Suprapubic skin (tissue), 4 donors: Measurements from ENCODE around the gene HOXB6. TPM values are rescaled to one million over a fixed set of nuclear protein-coding genes. Genes with fewer than 3 reads are reported as not detected.

Experiments used
- DNase-seq, 2 donors: peaks; one replicate each; pipeline ENCODE4 v3.0.0-alpha.2; 2019; ENCODE audit warnings: low spot score in 2 of 2
- H3K27ac ChIP-seq: fragments of 200-600 bp; sonication (generic); one replicate; pipeline ENCODE4 v1.5.1; 2019
- H3K27me3 ChIP-seq: fragments of 200-600 bp; sonication (generic); one replicate; pipeline ENCODE4 v1.5.1; 2019
- H3K36me3 ChIP-seq: fragments of 200-600 bp; sonication (generic); one replicate; pipeline ENCODE4 v1.5.1; 2019
- H3K4me1 ChIP-seq: fragments of 200-600 bp; sonication (generic); one replicate; pipeline ENCODE4 v1.5.1; 2019
- H3K4me3 ChIP-seq: fragments of 200-600 bp; sonication (generic); one replicate; pipeline ENCODE4 v1.5.1; 2019; ENCODE audit warnings: mild to moderate bottlenecking
- H3K9me3 ChIP-seq: fragments of 200-600 bp; sonication (generic); one replicate; pipeline ENCODE4 v1.5.1; 2019
- EP300 ChIP-seq: sonication (generic); formaldehyde crosslinking; IDR thresholded peaks from one replicate; pipeline ENCODE4 v1.6.1; 2017; ENCODE audit warnings: antibody characterized with exemption
- POLR2A ChIP-seq, 2 donors: fragments of 450-650 bp; IDR thresholded peaks; one replicate each; pipeline ENCODE4 v1.6.1; 2017; ENCODE audit warnings: antibody characterized with exemption in 2 of 2, mild to moderate bottlenecking in 2 of 2, moderate library complexity in 2 of 2
- POLR2AphosphoS5 ChIP-seq, 3 donors: sonication (generic); formaldehyde crosslinking; IDR thresholded peaks; one replicate each; pipeline ENCODE4 v1.6.1; 2017; ENCODE audit warnings: antibody characterized with exemption in 3 of 3
- WGBS: methylation state at CpG from one replicate; pipeline ENCODE4 v1.1.5; 2018; 5-methylcytosine and 5-hydroxymethylcytosine counted together
- total RNA-seq, 4 donors: library from RNA; depleted of rRNA; stranded (reverse); fragments of >200 nt; gene quantifications; one replicate each; pipeline ENCODE4 v1.1.0, GENCODE V29; 2016
- TF ChIP-seq, protein P1 (sequence below), 2 donors: fragments of 200-600 bp in 1 of 2; fragments of 450-650 bp in 1 of 2; sonication (generic) in 1 of 2; IDR thresholded peaks; one replicate each; pipeline ENCODE4 v1.5.1; 2016 to 2019; ENCODE audit warnings: antibody characterized with exemption in 2 of 2, mild to moderate bottlenecking in 1 of 2, moderate library complexity in 1 of 2

Gene HOXB6
- total RNA-seq, 4 donors from 2014 or later, result 0.39 to 4.5 (median 1.3) TPM; not detected in 1

DNA sequence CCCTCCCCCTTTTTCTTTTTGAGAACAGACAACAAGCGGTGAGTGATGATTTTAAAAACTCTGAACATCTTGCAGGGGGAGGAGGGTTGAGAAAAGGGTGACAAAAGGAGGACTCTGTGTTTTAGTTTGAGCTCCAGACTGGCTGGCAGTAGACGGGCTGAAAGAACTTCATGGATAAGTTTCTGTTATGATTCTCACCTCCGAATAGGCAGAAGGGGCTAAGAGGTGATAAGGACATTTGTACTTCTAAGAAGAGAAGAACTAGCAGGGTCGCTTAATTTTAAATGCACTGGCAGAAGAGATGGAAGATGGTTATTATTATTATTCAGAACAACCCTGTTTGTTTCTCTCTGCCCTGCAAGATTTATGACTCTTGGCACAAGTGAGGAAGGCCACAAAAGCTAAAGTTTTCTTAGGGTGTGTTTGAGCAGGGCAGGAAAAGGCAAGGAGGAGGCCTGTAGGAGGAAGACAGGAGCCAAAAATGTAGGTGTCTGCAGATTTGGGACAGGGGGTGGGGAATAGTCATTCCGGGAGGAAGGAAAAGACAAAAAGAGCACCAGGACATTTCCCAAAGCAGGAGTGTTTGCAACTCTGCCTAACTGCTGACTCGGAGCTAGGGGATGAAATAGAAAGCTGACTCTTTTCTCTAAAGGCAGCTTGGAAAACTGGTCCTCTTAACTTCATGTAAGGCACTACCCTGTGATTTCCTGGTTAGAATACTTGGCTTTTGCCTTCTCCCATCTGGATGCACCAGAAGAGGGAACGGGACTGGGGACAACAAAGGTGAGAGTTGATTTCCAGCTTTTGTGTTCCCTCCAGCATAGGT is 48.0 kb downstream of the HOXB6 start:
- H3K27me3 ChIP-seq, result no peaks in the 10 kb centered on the region
- WGBS, result 21% methylated on average over 7 of the region's 7 CpGs
- no peaks in the 10 kb centered on the region for H3K9me3 ChIP-seq
- peak overlapping the region; percentile 85 for H3K27ac ChIP-seq
- peak overlapping the region; percentile 54 for H3K4me3 ChIP-seq
- TF ChIP-seq, protein P1, sequence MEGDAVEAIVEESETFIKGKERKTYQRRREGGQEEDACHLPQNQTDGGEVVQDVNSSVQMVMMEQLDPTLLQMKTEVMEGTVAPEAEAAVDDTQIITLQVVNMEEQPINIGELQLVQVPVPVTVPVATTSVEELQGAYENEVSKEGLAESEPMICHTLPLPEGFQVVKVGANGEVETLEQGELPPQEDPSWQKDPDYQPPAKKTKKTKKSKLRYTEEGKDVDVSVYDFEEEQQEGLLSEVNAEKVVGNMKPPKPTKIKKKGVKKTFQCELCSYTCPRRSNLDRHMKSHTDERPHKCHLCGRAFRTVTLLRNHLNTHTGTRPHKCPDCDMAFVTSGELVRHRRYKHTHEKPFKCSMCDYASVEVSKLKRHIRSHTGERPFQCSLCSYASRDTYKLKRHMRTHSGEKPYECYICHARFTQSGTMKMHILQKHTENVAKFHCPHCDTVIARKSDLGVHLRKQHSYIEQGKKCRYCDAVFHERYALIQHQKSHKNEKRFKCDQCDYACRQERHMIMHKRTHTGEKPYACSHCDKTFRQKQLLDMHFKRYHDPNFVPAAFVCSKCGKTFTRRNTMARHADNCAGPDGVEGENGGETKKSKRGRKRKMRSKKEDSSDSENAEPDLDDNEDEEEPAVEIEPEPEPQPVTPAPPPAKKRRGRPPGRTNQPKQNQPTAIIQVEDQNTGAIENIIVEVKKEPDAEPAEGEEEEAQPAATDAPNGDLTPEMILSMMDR (IDR thresholded peaks at IDR 0.05), result no peak
- no peak for TF ChIP-seq POLR2A (IDR thresholded peaks at IDR 0.05)
- TF ChIP-seq EP300, result no peak
- TF ChIP-seq POLR2AphosphoS5 (IDR thresholded peaks at IDR 0.05), result no peak
- peaks cover 84% of the 10 kb centered on the region for H3K4me1 ChIP-seq
- peaks cover 5% of the 10 kb centered on the region for H3K36me3 ChIP-seq
- no peak for DNase-seq

GRCh38 chr17:48556229-48556575 is 48.6 kb downstream of the HOXB6 start:
- 62% methylated on average over 5 of the region's 5 CpGs for WGBS
- H3K36me3 ChIP-seq, result peaks cover 9% of the 10 kb centered on the region
- no peak for DNase-seq
- peak overlapping the region; percentile 85 for H3K27ac ChIP-seq
- H3K9me3 ChIP-seq, result no peaks in the 10 kb centered on the region
- H3K4me3 ChIP-seq, result peak overlapping the region; percentile 54
- H3K4me1 ChIP-seq, result peaks cover 79% of the 10 kb centered on the region
- H3K27me3 ChIP-seq, result no peaks in the 10 kb centered on the region
- TF ChIP-seq, protein P1 (IDR thresholded peaks at IDR 0.05), result no peak
- no peak for TF ChIP-seq POLR2A (IDR thresholded peaks at IDR 0.05)
- no peak for TF ChIP-seq EP300
- no peak for TF ChIP-seq POLR2AphosphoS5 (IDR thresholded peaks at IDR 0.05)

DNA sequence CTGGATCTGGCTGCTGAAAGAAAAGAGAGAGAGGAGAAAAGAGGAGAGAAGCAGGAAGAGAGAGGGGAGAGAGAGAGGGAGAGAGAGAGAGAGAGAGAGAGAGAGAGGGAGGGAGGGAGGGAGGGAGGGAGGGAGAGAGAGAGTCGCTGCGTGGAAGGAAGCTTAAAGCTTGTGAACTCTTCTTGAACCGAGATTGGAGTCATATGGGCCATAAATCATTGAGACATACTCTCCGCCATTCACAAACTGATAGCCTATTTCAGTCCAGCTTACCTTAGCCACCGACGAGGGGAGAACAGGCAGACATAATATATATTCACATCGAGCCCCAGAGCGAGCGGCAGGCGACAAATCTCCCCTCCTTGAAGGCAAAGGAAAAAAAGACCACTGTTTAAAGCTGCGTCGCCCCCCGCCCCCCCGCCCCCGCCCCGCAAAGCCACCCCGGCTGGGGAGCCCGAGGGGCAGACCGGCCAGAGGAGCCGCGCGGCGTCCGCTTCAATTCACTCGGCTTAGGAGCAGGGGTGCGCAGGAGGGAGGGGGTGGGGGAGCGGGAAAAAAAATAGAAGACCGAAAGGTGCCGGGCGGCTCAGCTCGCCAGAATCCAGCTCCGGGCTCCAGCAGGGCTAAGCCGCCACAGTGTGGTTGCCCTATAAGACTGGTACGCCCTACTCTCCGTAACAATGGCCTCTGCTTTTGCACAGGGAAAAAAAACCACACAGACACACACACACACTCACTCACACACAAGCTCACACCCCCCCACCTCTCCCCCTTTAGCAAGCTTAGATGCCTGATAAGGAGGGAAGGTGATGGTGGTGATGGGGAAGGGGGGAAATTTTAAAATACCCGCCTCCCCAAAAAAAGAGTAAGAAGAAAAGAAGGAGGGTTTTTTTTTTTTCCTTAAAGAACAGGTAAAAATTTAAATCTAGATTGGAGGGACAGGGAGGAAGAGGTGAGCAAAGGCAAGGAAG is 49.2 kb downstream of the HOXB6 start:
- peaks cover 11% of the 10 kb centered on the region for H3K36me3 ChIP-seq
- no peaks in the 10 kb centered on the region for H3K27me3 ChIP-seq
- H3K27ac ChIP-seq, result peak overlapping the region; percentile 85
- H3K4me1 ChIP-seq, result peaks cover 75% of the 10 kb centered on the region
- H3K9me3 ChIP-seq, result no peaks in the 10 kb centered on the region
- peak overlapping the region; percentile 54 for H3K4me3 ChIP-seq
- TF ChIP-seq EP300 (no peak), POLR2A (IDR thresholded peaks at IDR 0.05) (no peak), POLR2AphosphoS5 (IDR thresholded peaks at IDR 0.05) (no peak)
- TF ChIP-seq, protein P1 (IDR thresholded peaks at IDR 0.05), result no peak
- no peak for DNase-seq
- 29% methylated on average over 25 of the region's 36 CpGs for WGBS

DNA sequence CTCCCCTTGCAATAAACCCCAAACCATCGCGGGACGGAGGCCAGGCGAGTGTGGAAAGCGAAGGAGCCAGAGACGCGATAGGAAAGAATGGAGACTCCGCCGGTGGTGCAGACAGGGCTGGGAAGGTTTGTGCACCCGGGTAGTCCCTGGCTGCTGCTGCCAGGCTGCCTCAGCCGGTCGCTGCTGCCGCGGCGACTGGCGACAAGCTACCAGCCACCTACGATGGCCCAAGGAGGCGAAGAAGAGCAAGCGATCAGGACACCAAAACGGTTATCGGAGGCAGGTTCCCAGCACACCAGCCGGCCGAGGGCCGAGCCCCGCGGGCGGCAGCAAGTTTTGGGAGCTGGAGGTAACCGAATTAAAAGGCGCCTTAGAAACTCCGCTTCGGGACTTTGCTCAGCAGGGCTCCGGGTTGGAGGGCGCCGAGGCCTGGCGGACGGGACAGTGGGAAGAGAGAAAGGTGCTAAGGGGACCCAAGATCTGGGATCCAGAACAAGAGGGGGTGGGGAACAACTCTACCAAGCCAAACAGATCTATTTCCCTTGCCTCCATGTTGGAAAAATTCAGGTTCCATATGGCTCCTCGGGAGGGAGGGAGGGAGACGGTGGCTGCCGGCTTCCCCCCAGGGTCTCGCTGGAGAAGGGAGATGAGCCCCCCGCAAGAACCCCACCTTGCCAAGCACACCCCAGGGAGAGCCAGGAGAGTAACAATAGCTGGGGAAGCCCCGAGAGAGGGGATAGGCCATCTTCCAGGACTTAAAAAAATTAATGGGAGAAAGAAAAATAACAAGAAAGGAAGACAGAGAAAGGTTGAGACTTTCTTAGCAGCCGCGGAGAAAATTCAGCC is 50.2 kb downstream of the HOXB6 start:
- peaks cover 16% of the 10 kb centered on the region for H3K36me3 ChIP-seq
- no peaks in the 10 kb centered on the region for H3K27me3 ChIP-seq
- peaks cover 70% of the 10 kb centered on the region for H3K4me1 ChIP-seq
- peak overlapping the region; percentile 54 for H3K4me3 ChIP-seq
- TF ChIP-seq POLR2AphosphoS5 (IDR thresholded peaks at IDR 0.05) (no peak), EP300 (no peak), POLR2A (IDR thresholded peaks at IDR 0.05) (no peak)
- TF ChIP-seq, protein P1 (IDR thresholded peaks at IDR 0.05), result no peak
- H3K27ac ChIP-seq, result peak overlapping the region; percentile 85
- no peaks in the 10 kb centered on the region for H3K9me3 ChIP-seq
- no peak for DNase-seq
- WGBS, result 50% methylated on average over 25 of the region's 44 CpGs
